SHP77 treated with DMSO at 0.1 percent for 48 hours (cell line): ENCODE data around the gene PLA2G4E.
A peak's percentile ranks its signal among the peaks of the same experiment; 100 is the strongest.

Experiments
- DNase-seq: peaks from one replicate; lab custom pipeline; 2025; lab: John Stamatoyannopoulos, UW

Gene PLA2G4E

DNA sequence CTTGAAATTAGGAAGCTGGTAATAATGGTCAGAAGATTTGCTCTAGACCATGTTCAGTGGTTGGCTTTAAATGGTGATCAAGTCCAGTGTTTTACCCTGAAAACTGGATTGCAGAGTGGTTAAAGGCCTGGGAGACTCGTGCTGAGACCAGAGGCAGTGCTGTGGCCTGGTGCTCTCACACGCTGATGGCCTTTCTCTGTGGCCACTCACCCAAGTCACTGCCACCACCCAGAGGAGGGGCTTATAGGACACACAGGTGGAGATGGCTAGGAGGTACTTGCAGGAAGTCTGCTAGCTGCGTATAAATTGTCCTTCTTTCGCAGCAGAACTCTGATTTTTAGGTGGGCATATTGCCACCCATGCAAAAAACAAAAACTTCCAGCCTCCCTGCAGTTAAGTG is 42.3 kb downstream of the PLA2G4E start:
- no peak for DNase-seq

- no peak for DNase-seq
Observed at GRCh38 chr15:41977757-41978383, 43.0 kb downstream of the PLA2G4E start.

DNA sequence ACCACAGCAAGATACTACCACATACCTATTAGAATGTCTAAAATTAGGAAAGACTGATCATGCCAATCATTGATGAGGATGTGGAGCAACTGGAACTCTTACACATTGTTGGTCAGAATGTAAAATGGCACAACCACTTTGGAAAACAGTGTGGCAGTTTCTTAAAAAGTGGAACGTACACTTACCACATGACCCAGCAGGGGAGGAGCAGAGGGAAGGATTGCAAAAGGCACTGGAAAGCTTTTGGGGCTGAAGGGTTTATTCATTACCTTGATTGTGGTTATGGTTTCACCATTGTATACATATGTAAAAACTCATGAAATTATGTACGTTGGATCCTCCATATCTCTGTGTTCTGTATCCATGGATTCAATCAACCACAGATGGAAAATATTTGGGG is 45.2 kb downstream of the PLA2G4E start:
- no peak for DNase-seq

DNA sequence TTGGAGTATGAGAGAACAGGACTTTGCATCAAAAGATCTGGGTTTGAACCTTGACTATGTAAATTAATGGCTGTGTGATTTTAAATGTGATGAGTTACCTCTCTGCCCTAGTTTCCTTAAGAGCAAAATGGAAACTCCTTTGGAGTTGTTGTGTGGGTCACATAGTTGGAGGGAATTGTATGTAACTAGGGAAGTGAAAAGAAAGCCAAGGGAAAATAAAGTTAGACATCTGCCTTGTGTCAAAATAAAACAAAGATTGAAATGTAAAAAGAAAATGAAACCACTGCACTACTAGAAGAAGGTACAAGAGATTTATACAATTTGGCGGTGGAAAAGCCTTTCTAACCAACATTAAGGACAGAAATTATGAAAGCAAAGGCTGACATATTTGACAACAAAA is 46.8 kb downstream of the PLA2G4E start:
- no peak for DNase-seq

- peak; percentile 95 for DNase-seq
Observed at GRCh38 chr15:41972253-41973242, 48.3 kb downstream of the PLA2G4E start, which contains the start of gene EHD4. Gene EHD4, minus strand, starts transcription at chr15:41972557. Its CDS starts 63 bp downstream, at chr15:41972494.

GRCh38 chr15:41971895-41972252 is 49.0 kb downstream of the PLA2G4E start:
- DNase-seq = no peak

DNA sequence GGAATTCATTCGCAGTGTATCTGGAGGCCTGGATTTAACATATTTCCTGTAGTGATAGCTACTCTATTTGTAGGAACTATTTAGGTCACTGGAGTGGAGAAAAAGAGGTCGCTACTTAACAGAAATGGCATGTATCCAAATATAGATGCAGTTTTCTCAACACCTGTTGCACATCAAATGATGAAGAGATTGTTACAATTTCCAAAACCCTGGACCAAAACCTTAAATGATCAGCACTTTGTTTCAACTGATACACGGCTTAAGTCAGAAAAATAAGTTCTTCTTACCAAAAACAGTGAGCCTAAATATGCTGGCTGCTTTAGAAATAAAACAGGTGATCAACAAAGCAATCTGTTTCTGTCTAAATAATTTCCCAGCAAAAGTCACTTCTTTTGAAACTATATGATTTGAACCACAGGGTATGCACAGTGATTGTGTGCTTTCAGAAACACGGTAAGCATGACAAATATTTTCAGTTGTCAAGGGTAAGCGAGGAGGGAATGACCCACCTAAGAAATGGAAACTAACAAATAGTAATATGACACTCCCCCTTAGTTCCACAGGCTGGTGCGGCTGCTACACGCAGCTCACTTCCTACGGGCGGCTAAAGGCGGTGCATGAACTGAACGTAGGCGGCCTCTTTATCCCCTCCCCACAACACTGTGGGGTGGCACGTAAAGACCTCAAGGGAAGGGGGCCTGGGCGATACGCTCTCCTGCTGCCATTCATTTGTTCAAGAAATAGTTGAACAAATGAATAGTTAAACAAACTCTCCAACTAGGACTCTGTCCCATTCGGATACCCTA is 49.5 kb downstream of the PLA2G4E start:
- peak; percentile 24 for DNase-seq

- no peak for DNase-seq
Observed at GRCh38 chr15:41970456-41970855, 50.4 kb downstream of the PLA2G4E start.

GRCh38 chr15:41969851-41970431 is 50.9 kb downstream of the PLA2G4E start:
- no peak for DNase-seq

GRCh38 chr15:41968701-41969100 is 52.1 kb downstream of the PLA2G4E start:
- no peak for DNase-seq

DNA sequence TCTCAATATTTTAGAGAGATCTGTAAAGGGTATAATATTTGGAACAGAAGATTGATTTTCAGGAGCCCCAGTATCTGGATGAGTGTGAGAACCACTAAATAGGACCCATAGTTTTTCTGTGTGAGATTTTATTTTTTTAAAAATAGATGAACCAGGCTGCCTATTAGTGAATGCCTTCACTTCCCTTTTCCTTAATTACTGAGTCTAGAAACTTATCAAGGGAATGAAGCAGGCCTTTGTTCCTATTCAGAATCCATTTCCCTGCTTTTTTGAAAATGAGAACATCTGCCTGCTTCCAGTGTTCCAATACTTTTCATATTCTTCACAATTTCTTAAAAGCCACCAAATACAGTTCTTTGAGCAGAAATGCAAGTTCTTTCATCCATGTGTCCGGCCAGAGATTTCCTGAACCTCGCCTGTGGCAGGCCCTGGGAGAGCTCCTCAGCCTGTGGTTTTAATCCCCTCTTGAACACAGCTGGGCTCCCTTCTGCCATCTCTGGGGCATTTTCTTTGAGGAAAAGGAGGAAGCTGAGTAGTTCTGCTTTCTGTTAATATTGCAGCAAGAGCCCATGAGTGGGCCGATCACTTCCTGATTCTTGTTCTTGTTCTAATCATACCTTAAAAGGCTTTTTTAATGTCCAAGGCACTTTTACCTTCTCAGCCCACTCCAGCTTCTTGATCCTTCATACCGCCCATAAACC is 53.2 kb downstream of the PLA2G4E start:
- DNase-seq = no peak

DNA sequence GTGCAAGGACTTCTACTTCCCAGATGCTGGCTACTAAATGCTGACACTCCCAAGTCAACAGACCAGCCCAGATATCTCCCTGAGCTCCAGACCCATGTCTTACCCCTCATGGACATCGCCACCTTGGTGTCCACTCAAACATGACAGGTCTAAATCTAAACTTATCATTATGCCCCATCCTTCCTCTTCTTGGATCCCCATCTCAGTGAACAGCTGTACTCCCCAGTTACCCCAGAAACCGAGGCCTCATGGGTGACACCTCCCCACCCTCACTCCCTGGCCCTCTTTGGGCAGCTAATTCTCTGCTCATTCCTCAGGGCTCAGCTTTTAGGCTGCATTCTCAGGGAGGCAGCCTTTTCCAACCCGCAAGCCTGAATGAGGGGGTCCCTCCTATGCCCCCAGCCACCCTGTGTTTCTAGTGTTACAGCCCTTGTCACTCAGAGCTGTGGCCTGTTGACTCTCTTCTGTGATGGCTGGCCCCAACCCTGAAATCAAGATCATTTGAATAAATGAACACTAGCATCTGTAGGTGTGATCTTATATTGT is 53.8 kb downstream of the PLA2G4E start:
- no peak for DNase-seq

DNA sequence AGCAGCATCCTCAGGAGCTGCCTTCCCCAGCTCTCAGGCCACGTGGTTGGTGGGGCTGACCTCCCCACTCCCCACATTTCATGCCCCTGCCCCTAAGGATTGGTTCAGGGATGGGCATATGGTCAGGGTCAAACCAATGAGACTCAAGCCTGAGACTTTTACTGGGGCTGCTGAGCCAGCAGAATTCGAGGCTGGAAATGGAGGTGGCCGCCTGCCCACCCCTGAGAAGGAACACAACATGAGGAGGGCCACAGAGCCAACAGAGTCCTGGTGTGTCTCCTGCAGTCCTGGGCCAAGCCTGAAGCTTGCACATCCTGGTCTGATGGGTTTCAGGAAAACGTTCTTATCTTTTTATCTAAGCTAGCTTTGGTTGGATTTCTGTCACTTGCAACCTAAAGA is 54.4 kb downstream of the PLA2G4E start:
- DNase-seq = no peak

- DNase-seq = no peak
Observed at GRCh38 chr15:41965441-41966413, 55.1 kb downstream of the PLA2G4E start.

GRCh38 chr15:41961595-41962202 is 59.1 kb downstream of the PLA2G4E start:
- no peak for DNase-seq

DNA sequence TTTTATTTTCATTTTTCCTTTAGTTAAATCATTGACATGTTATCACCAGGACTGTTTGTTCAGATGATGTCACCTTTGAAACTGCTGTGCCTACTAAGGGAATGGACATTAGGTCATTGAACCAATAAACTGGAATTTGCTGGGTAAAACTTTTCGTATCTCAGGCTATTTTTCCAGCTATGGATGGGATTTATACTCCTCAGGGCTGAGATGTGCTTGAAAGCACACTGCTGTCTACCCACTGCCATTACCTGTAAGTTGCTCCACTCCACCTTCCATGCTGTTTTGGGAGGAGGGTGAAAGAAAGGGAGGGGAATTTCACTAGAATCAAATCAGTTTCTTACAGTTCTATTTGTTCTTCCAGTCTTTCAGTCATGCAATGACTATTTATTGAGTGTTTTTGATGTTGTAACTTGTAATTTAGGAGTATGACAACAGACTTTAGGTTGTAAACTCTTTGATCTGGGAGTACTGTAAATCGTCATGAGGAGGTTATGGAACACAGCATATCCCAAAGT is 59.8 kb downstream of the PLA2G4E start:
- no peak for DNase-seq

- DNase-seq = no peak
Observed at GRCh38 chr15:41958002-41958420, 62.8 kb downstream of the PLA2G4E start.

GRCh38 chr15:41957021-41957897 is 63.6 kb downstream of the PLA2G4E start:
- no peak for DNase-seq
